Activated CD8-positive, alpha-beta T cell treated with anti-CD3 and anti-CD28 coated beads for 36 hours (primary cell): ENCODE data around the gene FANK1. TPM values are rescaled to one million over a fixed set of nuclear protein-coding genes. Genes with fewer than 3 reads are reported as not detected.

Source experiments
- ATAC-seq: fragments of 200-7000 bp; cut with Tn5 transposase; one replicate; pipeline ENCODE4 v1.10.0; 2021; ENCODE audit warnings: mild to moderate bottlenecking, moderate library complexity
- CTCF ChIA-PET: fragments of 350-600 bp; sonication (Branson Sonifier 250); formaldehyde crosslinking; loops from one replicate; lab custom pipeline; 2021; ENCODE audit warnings: antibody characterized with exemption; lab: Charles Lee
- POLR2A ChIA-PET: fragments of 350-600 bp; sonication (Branson Sonifier 250); formaldehyde crosslinking; loops from one replicate; lab custom pipeline; 2021; ENCODE audit warnings: antibody characterized with exemption; lab: Charles Lee
- DNase-seq: peaks from one replicate; pipeline ENCODE4 v3.0.0-alpha.2; 2020
- H3K27ac Mint-ChIP-seq: one replicate; pipeline ENCODE4 v1.8.0; 2021; ENCODE audit warnings: mild to moderate bottlenecking, mixed read lengths
- H3K27me3 Mint-ChIP-seq: one replicate; pipeline ENCODE4 v1.8.0; 2021; ENCODE audit warnings: mixed read lengths
- H3K36me3 Mint-ChIP-seq: one replicate; pipeline ENCODE4 v1.8.0; 2021; ENCODE audit warnings: low read depth, mixed read lengths
- H3K4me1 Mint-ChIP-seq: one replicate; pipeline ENCODE4 v1.8.0; 2021; ENCODE audit warnings: low read depth, mixed read lengths
- H3K4me3 Mint-ChIP-seq: one replicate; pipeline ENCODE4 v1.8.0; 2021; ENCODE audit warnings: mild to moderate bottlenecking, moderate library complexity, mixed read lengths
- H3K9me3 Mint-ChIP-seq: one replicate; pipeline ENCODE4 v1.8.0; 2021; ENCODE audit warnings: mixed read lengths
- intact Hi-C: fragments of 100-400 bp; cut with micrococcal nuclease; formaldehyde crosslinking; loops from one replicate; pipeline ENCODE4 v1.10.0; 2022
- total RNA-seq, 2 experiments: library from RNA; stranded (reverse); gene quantifications; one replicate each; pipeline ENCODE4 v1.2.3, GENCODE V29; 2021
- TF ChIP-seq, protein P1 (sequence below): fragments of 200-600 bp; IDR thresholded peaks from one replicate; pipeline ENCODE4 v1.8.0; 2022; ENCODE audit warnings: antibody characterized with exemption, mild to moderate bottlenecking

FANK1 gene
- total RNA-seq, 2 experiments from 2014 or later, result 0.45 to 0.58 TPM

DNA sequence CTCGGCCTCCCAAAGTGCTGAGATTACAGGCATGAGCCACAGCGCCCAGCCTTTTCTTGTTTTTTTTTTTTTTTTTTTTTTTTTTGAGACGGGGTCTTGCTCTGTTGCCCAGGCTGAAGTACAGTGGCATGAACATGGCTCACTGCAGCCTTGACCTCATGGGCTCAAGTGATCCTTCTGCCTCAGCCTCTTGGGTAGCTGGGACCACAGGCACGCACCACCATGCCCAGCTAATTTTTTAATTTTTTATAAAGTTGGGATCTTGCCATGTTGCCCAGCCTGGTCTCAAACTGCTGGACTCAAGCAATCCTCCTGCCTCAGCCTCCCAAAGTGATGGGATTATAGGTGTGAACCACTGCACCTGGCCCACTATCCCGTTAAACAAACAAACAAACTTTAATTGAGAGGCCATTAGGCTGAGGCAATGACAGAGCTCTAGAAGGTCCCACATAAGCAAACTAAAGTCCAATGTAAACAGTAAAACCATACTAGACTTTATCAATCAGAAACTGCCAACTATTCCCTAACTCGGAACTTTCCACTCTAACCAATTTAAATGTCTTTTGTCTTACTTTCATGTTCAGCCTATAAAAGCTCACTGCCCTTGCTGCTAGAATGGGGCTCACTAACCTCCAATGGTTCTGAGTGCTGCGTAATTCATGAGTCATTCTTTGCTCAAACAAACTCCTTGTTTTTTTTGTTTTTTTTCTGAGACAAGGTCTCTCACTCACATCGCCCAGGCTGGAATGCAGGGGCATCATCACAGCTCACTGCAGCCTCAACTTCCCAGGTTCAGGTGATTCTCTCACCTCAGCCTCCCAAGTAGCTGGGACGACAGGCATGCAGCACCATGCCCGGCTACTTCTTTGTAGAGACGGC is 17.2 kb upstream of the FANK1 start:
- Mint-ChIP-seq H3K27me3 (no peaks in the 10 kb centered on the region), H3K4me3 (no peak overlapping the region), H3K9me3 (peaks cover 12% of the 10 kb centered on the region), H3K4me1 (no peaks in the 10 kb centered on the region), H3K27ac (no peak overlapping the region), H3K36me3 (peaks cover 28% of the 10 kb centered on the region)
- intact Hi-C loops, result no loop called here
- ATAC-seq, result no peak
- ChIA-PET CTCF (no interaction called here), POLR2A (no interaction called here)
- no peak for DNase-seq
- TF ChIP-seq, protein P1, sequence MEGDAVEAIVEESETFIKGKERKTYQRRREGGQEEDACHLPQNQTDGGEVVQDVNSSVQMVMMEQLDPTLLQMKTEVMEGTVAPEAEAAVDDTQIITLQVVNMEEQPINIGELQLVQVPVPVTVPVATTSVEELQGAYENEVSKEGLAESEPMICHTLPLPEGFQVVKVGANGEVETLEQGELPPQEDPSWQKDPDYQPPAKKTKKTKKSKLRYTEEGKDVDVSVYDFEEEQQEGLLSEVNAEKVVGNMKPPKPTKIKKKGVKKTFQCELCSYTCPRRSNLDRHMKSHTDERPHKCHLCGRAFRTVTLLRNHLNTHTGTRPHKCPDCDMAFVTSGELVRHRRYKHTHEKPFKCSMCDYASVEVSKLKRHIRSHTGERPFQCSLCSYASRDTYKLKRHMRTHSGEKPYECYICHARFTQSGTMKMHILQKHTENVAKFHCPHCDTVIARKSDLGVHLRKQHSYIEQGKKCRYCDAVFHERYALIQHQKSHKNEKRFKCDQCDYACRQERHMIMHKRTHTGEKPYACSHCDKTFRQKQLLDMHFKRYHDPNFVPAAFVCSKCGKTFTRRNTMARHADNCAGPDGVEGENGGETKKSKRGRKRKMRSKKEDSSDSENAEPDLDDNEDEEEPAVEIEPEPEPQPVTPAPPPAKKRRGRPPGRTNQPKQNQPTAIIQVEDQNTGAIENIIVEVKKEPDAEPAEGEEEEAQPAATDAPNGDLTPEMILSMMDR, result no peak

DNA sequence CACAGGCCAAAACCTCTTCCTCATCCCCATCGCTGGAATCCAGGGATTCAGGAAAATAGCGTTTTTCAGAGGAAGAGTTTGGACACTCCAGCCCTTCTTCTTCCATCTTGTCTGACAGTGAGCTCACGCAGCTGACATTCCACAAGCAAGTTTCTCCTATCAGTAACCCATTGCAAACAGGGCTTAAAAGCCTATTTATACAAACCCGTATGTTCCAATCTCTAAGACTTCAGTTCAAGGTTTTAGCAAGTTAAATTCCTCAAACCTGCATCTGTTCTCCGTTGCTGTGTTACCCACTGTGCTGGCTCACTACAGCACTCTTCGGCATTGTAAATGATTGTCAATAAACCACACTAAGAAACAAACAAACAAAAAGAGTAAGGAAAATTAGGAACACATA is 15.6 kb upstream of the FANK1 start:
- Mint-ChIP-seq H3K9me3 (peaks cover 12% of the 10 kb centered on the region), H3K36me3 (peaks cover 19% of the 10 kb centered on the region), H3K27ac (no peak overlapping the region), H3K4me3 (no peak overlapping the region), H3K4me1 (no peaks in the 10 kb centered on the region), H3K27me3 (no peaks in the 10 kb centered on the region)
- TF ChIP-seq, protein P1, result no peak
- DNase-seq (no peak), ATAC-seq (no peak)
- CTCF ChIA-PET, result no interaction called here
- intact Hi-C loops, result no loop called here
- POLR2A ChIA-PET, result interaction anchor here (0.7 kb wide), 1 partner anchor 43 kb away, joined by 3 read pairs; no protein-coding TSS in a partner anchor

DNA sequence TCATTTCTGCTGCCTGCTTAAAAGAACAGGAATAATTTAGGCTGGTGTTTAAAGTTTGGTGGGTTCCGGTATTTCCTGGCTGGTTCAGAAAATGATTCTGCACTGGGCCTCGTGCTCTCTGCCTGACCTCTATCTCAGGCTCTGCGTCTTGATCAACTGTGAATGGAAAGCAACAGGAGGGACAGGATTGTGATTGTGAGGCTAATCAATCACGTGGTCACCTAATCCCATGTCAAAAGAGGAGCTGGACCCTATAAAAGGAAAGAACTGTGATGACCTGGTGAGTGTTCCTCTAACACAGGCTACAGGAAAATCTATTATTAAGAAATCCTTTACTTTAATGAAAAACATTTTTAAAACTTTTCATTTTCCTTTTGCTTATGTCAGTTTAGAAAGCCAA is 15.2 kb upstream of the FANK1 start, which contains the start of gene DHX32:
TSS of gene DHX32 (minus strand) at position 101 of the 400 bp plus-strand sequence. CDS start 468 bp downstream, outside the sequence.
- no peaks in the 10 kb centered on the region for H3K4me1 Mint-ChIP-seq
- POLR2A ChIA-PET, result interaction anchor here (0.7 kb wide), 1 partner anchor 43 kb away, joined by 3 read pairs; no protein-coding TSS in a partner anchor
- no peak for DNase-seq

DNA sequence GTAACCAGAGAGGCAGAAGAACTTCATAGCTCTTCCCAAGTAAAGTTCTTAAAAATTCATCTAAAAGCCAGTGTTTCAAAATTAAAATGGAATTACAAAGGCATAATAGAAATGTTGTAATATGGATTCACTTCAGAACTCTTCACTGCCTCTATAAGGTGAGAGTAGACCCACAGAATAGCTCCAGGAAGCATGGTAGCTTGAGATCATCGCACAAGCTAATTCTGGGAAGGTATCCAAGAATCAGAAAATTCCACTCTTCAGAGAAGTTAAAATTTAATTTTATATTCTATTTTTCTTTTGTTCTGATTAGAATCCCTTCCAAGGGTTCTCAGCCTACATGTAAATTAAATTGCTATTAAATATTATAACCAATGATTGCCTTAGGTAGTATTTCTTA is 13.8 kb upstream of the FANK1 start:
- ATAC-seq (no peak), DNase-seq (no peak)
- H3K36me3 Mint-ChIP-seq, result peaks cover 9% of the 10 kb centered on the region
- POLR2A ChIA-PET, result no interaction called here
- H3K27ac Mint-ChIP-seq, result no peak overlapping the region
- no peak overlapping the region for H3K4me3 Mint-ChIP-seq
- H3K4me1 Mint-ChIP-seq, result no peaks in the 10 kb centered on the region
- H3K27me3 Mint-ChIP-seq, result no peaks in the 10 kb centered on the region
- peaks cover 1% of the 10 kb centered on the region for H3K9me3 Mint-ChIP-seq
- CTCF ChIA-PET, result interaction anchor here (3.5 kb wide), 1 partner anchor 14 kb away, joined by 21 read pairs; no protein-coding TSS in a partner anchor
- TF ChIP-seq, protein P1, result no peak
- intact Hi-C loops, result no loop called here

More for the DNA sequence above, 15.2 kb upstream of the FANK1 start, which contains the start of gene DHX32:
- Mint-ChIP-seq H3K36me3 (peaks cover 15% of the 10 kb centered on the region), H3K4me3 (no peak within 1 kb of the TSS), H3K9me3 (peaks cover 8% of the 10 kb centered on the region), H3K27ac (no peak within 1 kb of the TSS), H3K27me3 (no peaks in the 10 kb centered on the region)
- TF ChIP-seq, protein P1, result no peak
- intact Hi-C loops, result no loop called here
- CTCF ChIA-PET, result interaction anchor here (3.5 kb wide), 1 partner anchor 13 kb away, joined by 21 read pairs; no protein-coding TSS in a partner anchor
- no peak for ATAC-seq

DNA sequence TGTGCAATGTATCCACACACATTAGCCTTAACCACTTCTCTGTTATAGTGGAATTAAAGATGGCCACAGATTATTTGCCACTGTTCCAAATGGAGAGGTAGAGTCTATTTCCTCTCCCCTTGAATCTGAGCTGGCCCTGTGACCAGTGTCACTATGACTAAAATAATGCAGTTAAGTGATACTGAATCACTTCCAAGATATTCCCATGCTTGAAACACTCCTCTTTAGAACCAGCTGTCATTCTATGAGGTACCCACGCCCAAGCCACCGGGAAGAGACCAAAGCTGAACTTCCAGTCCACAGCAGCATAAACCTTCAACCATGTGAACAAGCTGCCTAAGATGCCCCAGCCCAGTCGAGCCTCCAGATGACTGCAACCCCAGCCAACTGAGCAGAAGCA is 13.2 kb upstream of the FANK1 start:
- Mint-ChIP-seq H3K27ac (no peak overlapping the region), H3K9me3 (no peaks in the 10 kb centered on the region), H3K4me3 (no peak overlapping the region), H3K27me3 (no peaks in the 10 kb centered on the region), H3K4me1 (no peaks in the 10 kb centered on the region), H3K36me3 (peaks cover 6% of the 10 kb centered on the region)
- CTCF ChIA-PET, result interaction anchor here (3.5 kb wide), 1 partner anchor 15 kb away, joined by 21 read pairs; no protein-coding TSS in a partner anchor
- DNase-seq (no peak), ATAC-seq (no peak)
- POLR2A ChIA-PET, result no interaction called here
- TF ChIP-seq, protein P1, result no peak
- intact Hi-C loops, result no loop called here
